ENCODE results near the gene ATP10A. TPM values are rescaled to one million over a fixed set of nuclear protein-coding genes. Genes with fewer than 3 reads are reported as not detected.

ATP10A gene
- total and polyA plus RNA-seq, 9 of the 15 experiments (the other 6 are each of a cell fraction or from before 2014, with no cell fraction given), result 0.09 TPM; not detected in 8

DNA sequence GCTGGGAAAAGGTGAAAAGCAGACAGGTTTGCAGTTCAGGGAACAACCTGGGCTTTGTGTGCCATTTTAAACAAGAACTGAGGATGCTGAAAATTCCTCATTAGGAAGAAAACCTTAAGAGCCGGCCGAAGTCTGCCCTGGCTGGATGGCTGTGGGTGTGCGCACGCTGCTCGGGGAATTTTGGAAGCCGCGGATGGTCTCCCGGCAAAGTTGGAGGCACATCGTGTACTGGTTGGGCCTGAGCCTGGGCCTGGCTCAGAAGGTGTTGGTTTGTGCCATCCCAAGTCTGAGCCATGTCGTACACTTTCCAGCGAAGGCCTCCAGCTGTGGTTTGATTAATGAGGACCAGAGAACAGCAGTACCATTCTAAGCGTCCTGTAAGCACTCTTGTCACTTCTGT is 188.2 kb downstream of the ATP10A start:
- Histone ChIP-seq H3K36me3 (ENCODE audit: control insufficient read depth, insufficient read depth, low read length) (no peaks in the 10 kb centered on the region), H3K9me3 (replicated peaks; ENCODE audit: control insufficient read depth, insufficient read depth, low read depth, low read length) (no peaks in the 10 kb centered on the region), H3K4me3 (no peak overlapping the region), H3K27me3 (ENCODE audit: control insufficient read depth in 2 of 2, insufficient read depth in 2 of 2, low read length in 2 of 2) (peaks cover 2 to 46% of the 10 kb centered on the region in 2 experiments; a peak in 4 of 5 replicates), H3K4me1 (replicated peaks in 1 of 2; ENCODE audit: control insufficient read depth in 2 of 2, insufficient read depth in 2 of 2, low read length in 2 of 2) (no peaks in the 10 kb centered on the region), H3K9me1 (ENCODE audit: control insufficient read depth, insufficient read depth, low read length) (no peaks in the 10 kb centered on the region), H3K27ac (ENCODE audit: extremely low read depth, low read depth, low read length) (no peak overlapping the region), H2AFZ (ENCODE audit: low read depth, low read length) (no peak overlapping the region), H3K4me2 (ENCODE audit: insufficient read depth, low read length) (no peak overlapping the region), H4K20me1 (replicated peaks; ENCODE audit: control insufficient read depth, insufficient read depth, low read length) (no peaks in the 10 kb centered on the region; the same call in 1 of the 2 replicates), H3K9ac (ENCODE audit: insufficient read depth in 1 of 2, low read depth in 2 of 2, low read length in 2 of 2) (no peak overlapping the region; a peak in 1 of 4 replicates), H3K79me2 (ENCODE audit: control insufficient read depth, insufficient read depth, low read length) (no peaks in the 10 kb centered on the region)
- POLR2A ChIA-PET, result interaction anchor here (0.9 kb wide), 1 partner anchor 14 kb away, joined by 3 read pairs; no protein-coding TSS in a partner anchor
- BruUV-seq (replicated peaks), result no TSS peak
- ATAC-seq (no peak), FAIRE-seq (no peak), DNase-seq (ENCODE audit: extremely low read depth in 1 of 4, low spot score in 3 of 4) (no peak)
- WGBS (ENCODE audit: insufficient coverage, low coverage, missing lambda C conversion rate), result 0% methylated on average over 12 of the region's 12 CpGs
- in situ Hi-C loops (cut with MboI), result no loop called here
- intact Hi-C loops (cut with micrococcal nuclease), result no loop called here
- CTCF ChIA-PET (ENCODE audit: low intra/inter-chr PET ratio), result no interaction called here
- TF ChIP-seq SMAD1 (IDR thresholded peaks at IDR 0.05; ENCODE audit: low read depth, low read length, partially characterized antibody), result no peak
- TF ChIP-seq, protein P1, sequence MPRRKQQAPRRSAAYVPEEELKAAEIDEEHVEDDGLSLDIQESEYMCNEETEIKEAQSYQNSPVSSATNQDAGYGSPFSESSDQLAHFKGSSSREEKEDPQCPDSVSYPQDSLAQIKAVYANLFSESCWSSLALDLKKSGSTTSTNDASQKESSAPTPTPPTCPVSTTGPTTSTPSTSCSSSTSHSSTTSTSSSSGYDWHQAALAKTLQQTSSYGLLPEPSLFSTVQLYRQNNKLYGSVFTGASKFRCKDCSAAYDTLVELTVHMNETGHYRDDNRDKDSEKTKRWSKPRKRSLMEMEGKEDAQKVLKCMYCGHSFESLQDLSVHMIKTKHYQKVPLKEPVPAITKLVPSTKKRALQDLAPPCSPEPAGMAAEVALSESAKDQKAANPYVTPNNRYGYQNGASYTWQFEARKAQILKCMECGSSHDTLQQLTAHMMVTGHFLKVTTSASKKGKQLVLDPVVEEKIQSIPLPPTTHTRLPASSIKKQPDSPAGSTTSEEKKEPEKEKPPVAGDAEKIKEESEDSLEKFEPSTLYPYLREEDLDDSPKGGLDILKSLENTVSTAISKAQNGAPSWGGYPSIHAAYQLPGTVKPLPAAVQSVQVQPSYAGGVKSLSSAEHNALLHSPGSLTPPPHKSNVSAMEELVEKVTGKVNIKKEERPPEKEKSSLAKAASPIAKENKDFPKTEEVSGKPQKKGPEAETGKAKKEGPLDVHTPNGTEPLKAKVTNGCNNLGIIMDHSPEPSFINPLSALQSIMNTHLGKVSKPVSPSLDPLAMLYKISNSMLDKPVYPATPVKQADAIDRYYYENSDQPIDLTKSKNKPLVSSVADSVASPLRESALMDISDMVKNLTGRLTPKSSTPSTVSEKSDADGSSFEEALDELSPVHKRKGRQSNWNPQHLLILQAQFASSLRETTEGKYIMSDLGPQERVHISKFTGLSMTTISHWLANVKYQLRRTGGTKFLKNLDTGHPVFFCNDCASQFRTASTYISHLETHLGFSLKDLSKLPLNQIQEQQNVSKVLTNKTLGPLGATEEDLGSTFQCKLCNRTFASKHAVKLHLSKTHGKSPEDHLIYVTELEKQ (CRISPR knock-in tag; IDR thresholded peaks at IDR 0.05), result no peak
- no peak for TF ChIP-seq ZEB2 (IDR thresholded peaks at IDR 0.05)
- TF ChIP-seq SIN3A (IDR thresholded peaks at IDR 0.05; ENCODE audit: borderline replicate concordance in 2 of 2, control insufficient read depth in 1 of 2, low read depth in 2 of 2, low read length in 2 of 2), result no peak
- no peak for TF ChIP-seq TAF7 (tag; IDR thresholded peaks at IDR 0.05)
- TF ChIP-seq, protein P2, sequence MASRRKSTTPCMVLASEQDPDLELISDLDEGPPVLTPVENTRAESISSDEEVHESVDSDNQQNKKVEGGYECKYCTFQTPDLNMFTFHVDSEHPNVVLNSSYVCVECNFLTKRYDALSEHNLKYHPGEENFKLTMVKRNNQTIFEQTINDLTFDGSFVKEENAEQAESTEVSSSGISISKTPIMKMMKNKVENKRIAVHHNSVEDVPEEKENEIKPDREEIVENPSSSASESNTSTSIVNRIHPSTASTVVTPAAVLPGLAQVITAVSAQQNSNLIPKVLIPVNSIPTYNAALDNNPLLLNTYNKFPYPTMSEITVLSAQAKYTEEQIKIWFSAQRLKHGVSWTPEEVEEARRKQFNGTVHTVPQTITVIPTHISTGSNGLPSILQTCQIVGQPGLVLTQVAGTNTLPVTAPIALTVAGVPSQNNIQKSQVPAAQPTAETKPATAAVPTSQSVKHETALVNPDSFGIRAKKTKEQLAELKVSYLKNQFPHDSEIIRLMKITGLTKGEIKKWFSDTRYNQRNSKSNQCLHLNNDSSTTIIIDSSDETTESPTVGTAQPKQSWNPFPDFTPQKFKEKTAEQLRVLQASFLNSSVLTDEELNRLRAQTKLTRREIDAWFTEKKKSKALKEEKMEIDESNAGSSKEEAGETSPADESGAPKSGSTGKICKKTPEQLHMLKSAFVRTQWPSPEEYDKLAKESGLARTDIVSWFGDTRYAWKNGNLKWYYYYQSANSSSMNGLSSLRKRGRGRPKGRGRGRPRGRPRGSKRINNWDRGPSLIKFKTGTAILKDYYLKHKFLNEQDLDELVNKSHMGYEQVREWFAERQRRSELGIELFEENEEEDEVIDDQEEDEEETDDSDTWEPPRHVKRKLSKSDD (conservative IDR thresholded peaks at IDR 0.05; ENCODE audit: low read length), result no peak
- no peak for TF ChIP-seq BHLHE40 (IDR thresholded peaks at IDR 0.05; ENCODE audit: low read length)
